IMR-90 (cell line): ENCODE measurements around the gene ADRA2A. TPM values are rescaled to one million over a fixed set of nuclear protein-coding genes. Genes with fewer than 3 reads are reported as not detected.

Experiments
- microRNA-seq, 2 experiments: library from miRNA; stranded (forward) in 1 of 2; unstranded in 1 of 2; fragments of 10-50 nt in 1 of 2; fragments of <30 nt in 1 of 2; gene quantifications in 1 of 2; microRNA quantifications in 1 of 2; one replicate each; pipeline versions ENCODE3 to v1.1.0; 2013 to 2020; ENCODE audit not compliant: insufficient read depth in 1 of 2, insufficient read length in 1 of 2, unreplicated experiment in 1 of 2
- polyA plus RNA-seq, 3 experiments: library from polyadenylated mRNA; depleted of rRNA; stranded (reverse); fragments of >200 nt; gene quantifications; 2 replicates each; pipeline ENCODE4 v1.2.3, GENCODE V29; 2012; ENCODE audit warnings: low replicate concordance in 1 of 3
- small RNA-seq, 5 experiments: library from RNA; depleted of rRNA; stranded (forward); fragments of <200 nt; gene quantifications; one replicate each; pipeline ENCODE3, GENCODE V24; 2012
- total RNA-seq: library from RNA; depleted of rRNA; stranded (reverse); fragments of >200 nt; gene quantifications from 2 replicates; pipeline ENCODE4 v1.2.3, GENCODE V29; 2012; rRNA removed

The ADRA2A gene
- total and polyA plus RNA-seq, 2 of the 4 experiments (the other 2 are of a cell fraction): not detected

Small RNAs within 50 kb of the gene (microRNA-seq; reads per million reads assigned to microRNA genes)
- gene AL355863.1 (ENCODE audit: insufficient read depth, insufficient read length): not detected

Small RNAs within 50 kb of the gene (small RNA-seq; reads per million reads assigned to genes)
- 0 to 0.08 (median 0) reads per million in 5 experiments for gene AL355863.1

Other genes starting within 250 kb of the ADRA2A start
- gene PDCD4, start 205.1 kb upstream of the ADRA2A start, total RNA-seq: 10.9 and 46.9 TPM in 2 replicates
- 42.7 and 49.7 TPM in 2 replicates for gene PDCD4, start 205.1 kb upstream of the ADRA2A start, polyA plus RNA-seq (2012; rRNA removed)
- 17.4 and 21.7 TPM in 2 replicates for gene BBIP1, start 157.8 kb upstream of the ADRA2A start, total RNA-seq
- gene BBIP1, start 157.8 kb upstream of the ADRA2A start, polyA plus RNA-seq (2012; rRNA removed): 14.4 and 19.9 TPM in 2 replicates
- 47.5 TPM in 2 replicates for gene SHOC2, start 157.4 kb upstream of the ADRA2A start, total RNA-seq
- gene SHOC2, start 157.4 kb upstream of the ADRA2A start, polyA plus RNA-seq (2012; rRNA removed): 10.8 and 13.4 TPM in 2 replicates